Lower lobe of right lung (tissue), 2 donors: ENCODE data around the gene SDK1. TPM values are rescaled to one million over a fixed set of nuclear protein-coding genes. Genes with fewer than 3 reads are reported as not detected.

Experiments used
- ATAC-seq, 2 donors: fragments of 200-7000 bp; cut with Tn5 transposase; one replicate each; pipeline ENCODE4 v1.9.1; 2020 to 2022; ENCODE audit warnings: mild to moderate bottlenecking in 2 of 2, moderate library complexity in 2 of 2
- DNase-seq: peaks from one replicate; pipeline ENCODE4 v3.0.0-alpha.2; 2020
- H3K27ac ChIP-seq: fragments of 200-600 bp; one replicate; pipeline ENCODE4 v1.8.0; 2022
- H3K27me3 ChIP-seq: fragments of 200-600 bp; one replicate; pipeline ENCODE4 v1.8.0; 2022; ENCODE audit warnings: low read depth
- H3K36me3 ChIP-seq: fragments of 200-600 bp; one replicate; pipeline ENCODE4 v1.8.0; 2022; ENCODE audit warnings: mild to moderate bottlenecking
- H3K4me1 ChIP-seq: fragments of 200-600 bp; one replicate; pipeline ENCODE4 v1.8.0; 2022
- H3K4me3 ChIP-seq: fragments of 200-600 bp; one replicate; pipeline ENCODE4 v1.8.0; 2022; ENCODE audit warnings: mild to moderate bottlenecking
- H3K9me3 ChIP-seq: fragments of 200-600 bp; one replicate; pipeline ENCODE4 v1.8.0; 2022
- intact Hi-C: fragments of 100-400 bp; cut with DNase I; formaldehyde crosslinking; loops from one replicate; pipeline ENCODE4 v1.11.0; 2022
- long read RNA-seq: library from polyadenylated mRNA; unstranded; transcript quantifications from one replicate; pipeline ENCODE4 v2.0.0, GENCODE V29; 2021
- total RNA-seq: library from RNA; stranded (reverse); fragmentation: NEBNext Ultra II Directional; extraction: Animal tissue kit (Norgen Biotek cat#: 25700); gene quantifications from one replicate; pipeline ENCODE4 v1.2.1, GENCODE V29; 2021
- TF ChIP-seq, protein P1 (sequence below): fragments of 200-600 bp; IDR thresholded peaks from one replicate; pipeline ENCODE4 v1.8.0; 2022; ENCODE audit warnings: antibody characterized with exemption, mild to moderate bottlenecking
- donor health status: DM: no; HTN: yes; CAD: no; lungs with severe emphysema.

Gene SDK1, protein sequence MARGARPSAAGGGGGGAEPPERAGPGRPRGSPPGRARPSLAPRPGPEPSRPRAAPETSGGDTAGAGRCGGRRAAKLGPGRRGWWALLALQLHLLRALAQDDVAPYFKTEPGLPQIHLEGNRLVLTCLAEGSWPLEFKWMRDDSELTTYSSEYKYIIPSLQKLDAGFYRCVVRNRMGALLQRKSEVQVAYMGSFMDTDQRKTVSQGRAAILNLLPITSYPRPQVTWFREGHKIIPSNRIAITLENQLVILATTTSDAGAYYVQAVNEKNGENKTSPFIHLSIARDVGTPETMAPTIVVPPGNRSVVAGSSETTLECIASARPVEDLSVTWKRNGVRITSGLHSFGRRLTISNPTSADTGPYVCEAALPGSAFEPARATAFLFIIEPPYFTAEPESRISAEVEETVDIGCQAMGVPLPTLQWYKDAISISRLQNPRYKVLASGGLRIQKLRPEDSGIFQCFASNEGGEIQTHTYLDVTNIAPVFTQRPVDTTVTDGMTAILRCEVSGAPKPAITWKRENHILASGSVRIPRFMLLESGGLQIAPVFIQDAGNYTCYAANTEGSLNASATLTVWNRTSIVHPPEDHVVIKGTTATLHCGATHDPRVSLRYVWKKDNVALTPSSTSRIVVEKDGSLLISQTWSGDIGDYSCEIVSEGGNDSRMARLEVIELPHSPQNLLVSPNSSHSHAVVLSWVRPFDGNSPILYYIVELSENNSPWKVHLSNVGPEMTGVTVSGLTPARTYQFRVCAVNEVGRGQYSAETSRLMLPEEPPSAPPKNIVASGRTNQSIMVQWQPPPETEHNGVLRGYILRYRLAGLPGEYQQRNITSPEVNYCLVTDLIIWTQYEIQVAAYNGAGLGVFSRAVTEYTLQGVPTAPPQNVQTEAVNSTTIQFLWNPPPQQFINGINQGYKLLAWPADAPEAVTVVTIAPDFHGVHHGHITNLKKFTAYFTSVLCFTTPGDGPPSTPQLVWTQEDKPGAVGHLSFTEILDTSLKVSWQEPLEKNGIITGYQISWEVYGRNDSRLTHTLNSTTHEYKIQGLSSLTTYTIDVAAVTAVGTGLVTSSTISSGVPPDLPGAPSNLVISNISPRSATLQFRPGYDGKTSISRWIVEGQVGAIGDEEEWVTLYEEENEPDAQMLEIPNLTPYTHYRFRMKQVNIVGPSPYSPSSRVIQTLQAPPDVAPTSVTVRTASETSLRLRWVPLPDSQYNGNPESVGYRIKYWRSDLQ (N-terminal part only)
- 10.0 TPM for total RNA-seq
- long read RNA-seq, partial matches to known transcripts, result 6 of 22 reads
- long read RNA-seq, other reads (novel, unspliced or antisense), result 16 of 22 reads

GRCh38 chr7:3300651-3301448 is at the start of gene SDK1:
TSS of gene SDK1 (plus strand) at chr7:3301252. CDS start at chr7:3301587, 335 bp downstream.
- H3K36me3 ChIP-seq, result no peaks in the 10 kb centered on the region
- no peaks in the 10 kb centered on the region for H3K9me3 ChIP-seq
- peaks cover 12% of the 10 kb centered on the region for H3K4me1 ChIP-seq
- peak; percentile 93 for DNase-seq
- H3K27ac ChIP-seq, result no peak within 1 kb of the TSS
- TF ChIP-seq, protein P1, sequence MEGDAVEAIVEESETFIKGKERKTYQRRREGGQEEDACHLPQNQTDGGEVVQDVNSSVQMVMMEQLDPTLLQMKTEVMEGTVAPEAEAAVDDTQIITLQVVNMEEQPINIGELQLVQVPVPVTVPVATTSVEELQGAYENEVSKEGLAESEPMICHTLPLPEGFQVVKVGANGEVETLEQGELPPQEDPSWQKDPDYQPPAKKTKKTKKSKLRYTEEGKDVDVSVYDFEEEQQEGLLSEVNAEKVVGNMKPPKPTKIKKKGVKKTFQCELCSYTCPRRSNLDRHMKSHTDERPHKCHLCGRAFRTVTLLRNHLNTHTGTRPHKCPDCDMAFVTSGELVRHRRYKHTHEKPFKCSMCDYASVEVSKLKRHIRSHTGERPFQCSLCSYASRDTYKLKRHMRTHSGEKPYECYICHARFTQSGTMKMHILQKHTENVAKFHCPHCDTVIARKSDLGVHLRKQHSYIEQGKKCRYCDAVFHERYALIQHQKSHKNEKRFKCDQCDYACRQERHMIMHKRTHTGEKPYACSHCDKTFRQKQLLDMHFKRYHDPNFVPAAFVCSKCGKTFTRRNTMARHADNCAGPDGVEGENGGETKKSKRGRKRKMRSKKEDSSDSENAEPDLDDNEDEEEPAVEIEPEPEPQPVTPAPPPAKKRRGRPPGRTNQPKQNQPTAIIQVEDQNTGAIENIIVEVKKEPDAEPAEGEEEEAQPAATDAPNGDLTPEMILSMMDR, result peak; percentile 82
- H3K27me3 ChIP-seq, result peaks cover 7% of the 10 kb centered on the region
- intact Hi-C loops, result no loop called here
- H3K4me3 ChIP-seq, result peak within 1 kb of the TSS; percentile 61
- ATAC-seq, result peak; percentile 98 to 99

DNA sequence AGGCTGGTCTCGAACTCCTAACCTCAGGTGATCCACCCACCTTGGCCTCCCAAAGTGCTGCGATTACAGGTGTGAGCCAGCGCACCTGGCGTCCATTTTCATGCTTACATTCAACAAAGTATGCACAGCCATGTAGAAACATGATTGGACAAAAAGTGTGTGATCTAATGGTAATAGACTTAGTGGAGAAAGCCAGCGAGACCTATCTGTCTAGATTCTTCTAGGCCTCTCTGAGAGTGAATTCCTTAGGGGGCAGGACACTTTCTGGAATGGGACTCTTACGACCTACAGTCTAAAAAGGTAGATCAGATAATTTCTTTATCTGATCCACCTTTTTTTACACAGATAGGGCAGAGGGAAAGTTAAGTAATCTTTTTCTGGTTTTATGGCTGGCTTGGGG is 46.3 kb upstream of the SDK1 start:
- H3K4me3 ChIP-seq, result no peak overlapping the region
- no peaks in the 10 kb centered on the region for H3K4me1 ChIP-seq
- TF ChIP-seq, protein P1, result no peak
- intact Hi-C loops, result no loop called here
- no peaks in the 10 kb centered on the region for H3K9me3 ChIP-seq
- no peaks in the 10 kb centered on the region for H3K27me3 ChIP-seq
- ATAC-seq (no peak), DNase-seq (no peak)
- no peak overlapping the region for H3K27ac ChIP-seq
- no peaks in the 10 kb centered on the region for H3K36me3 ChIP-seq

DNA sequence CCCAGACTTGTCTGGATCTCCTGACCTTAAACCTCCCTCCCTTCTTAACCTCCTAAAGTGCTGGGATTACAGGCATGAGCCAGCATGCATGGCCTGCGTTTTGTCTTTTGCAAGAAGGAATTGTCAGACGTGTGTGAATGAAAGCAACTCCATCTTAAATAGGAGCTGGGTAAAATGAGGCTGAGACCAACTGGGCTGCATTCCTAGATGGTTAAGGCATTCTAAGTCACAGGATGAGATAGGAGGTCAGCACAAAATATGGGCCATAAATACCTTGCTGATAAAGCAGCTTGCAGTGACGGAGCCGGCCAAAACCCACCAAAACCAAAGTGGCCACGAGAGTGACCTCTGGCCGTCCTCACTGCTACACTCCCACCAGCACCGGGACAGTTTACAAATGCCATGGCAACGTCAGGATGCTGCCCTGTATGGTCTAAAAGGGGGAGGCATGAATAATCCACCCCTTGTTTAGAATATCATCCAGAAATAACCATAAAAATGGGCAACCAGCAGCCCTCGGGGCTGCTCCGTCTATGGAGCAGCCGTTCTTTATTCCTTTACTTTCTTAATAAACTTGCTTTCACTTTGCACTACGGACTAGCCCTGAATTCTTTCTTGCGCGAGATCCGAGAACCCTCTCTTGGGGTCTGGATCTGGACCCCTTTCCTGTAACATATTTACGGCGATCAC is 41.2 kb upstream of the SDK1 start:
- Histone ChIP-seq H3K27ac (peak overlapping the region; percentile 15), H3K9me3 (no peaks in the 10 kb centered on the region), H3K27me3 (no peaks in the 10 kb centered on the region), H3K4me1 (no peaks in the 10 kb centered on the region), H3K4me3 (peak overlapping the region; percentile 43), H3K36me3 (no peaks in the 10 kb centered on the region)
- ATAC-seq, result no peak
- no peak for DNase-seq
- TF ChIP-seq, protein P1, result no peak
- intact Hi-C loops, result no loop called here

GRCh38 chr7:3260401-3260715 is 40.7 kb upstream of the SDK1 start:
- DNase-seq (no peak), ATAC-seq (peak; percentile 27 to 39)
- H3K27me3 ChIP-seq, result no peaks in the 10 kb centered on the region
- H3K4me1 ChIP-seq, result no peaks in the 10 kb centered on the region
- no peaks in the 10 kb centered on the region for H3K36me3 ChIP-seq
- TF ChIP-seq, protein P1, result no peak
- intact Hi-C loops, result no loop called here
- H3K4me3 ChIP-seq, result peak overlapping the region; percentile 43
- no peaks in the 10 kb centered on the region for H3K9me3 ChIP-seq
- H3K27ac ChIP-seq, result peak overlapping the region; percentile 15
